Right lobe of liver (tissue), 6 donors: ENCODE data around the gene DPYD. TPM values are rescaled to one million over a fixed set of nuclear protein-coding genes. Genes with fewer than 3 reads are reported as not detected.

ENCODE experiments used
- ATAC-seq, 4 donors: fragments of 200-7000 bp; cut with Tn5 transposase; one replicate each; pipeline ENCODE4 v1.9.1; 2020; ENCODE audit warnings: mild to moderate bottlenecking in 4 of 4, moderate library complexity in 4 of 4
- DNase-seq, 3 donors: peaks; one replicate each; pipeline ENCODE4 v3.0.0-alpha.2; 2020
- H3K27ac ChIP-seq, 3 donors: fragments of 200-600 bp; one replicate each; pipeline ENCODE4 v1.8.0; 2022
- H3K27me3 ChIP-seq, 2 donors: fragments of 200-600 bp; one replicate each; pipeline ENCODE4 v1.8.0; 2022
- H3K36me3 ChIP-seq, 4 donors: fragments of 200-600 bp; sonication (generic) in 1 of 4; one replicate each; pipeline versions ENCODE4 v1.5.1 to v1.8.0; 2017 to 2022; ENCODE audit warnings: control low read depth in 1 of 4
- H3K4me1 ChIP-seq, 4 donors: fragments of 200-600 bp; sonication (generic) in 1 of 4; one replicate each; pipeline versions ENCODE4 v1.5.1 to v1.8.0; 2017 to 2022; ENCODE audit warnings: control low read depth in 1 of 4
- H3K4me3 ChIP-seq, 3 donors: fragments of 200-600 bp; one replicate each; pipeline ENCODE4 v1.8.0; 2022
- H3K9me3 ChIP-seq, 4 donors: fragments of 200-600 bp; sonication (generic) in 1 of 4; one replicate each; pipeline versions ENCODE4 v1.5.1 to v1.8.0; 2017 to 2022; ENCODE audit warnings: control low read depth in 1 of 4
- CTCF ChIP-seq, 4 donors: fragments of 200-600 bp in 3 of 4; fragments of 450-650 bp in 1 of 4; IDR thresholded peaks; one replicate each; pipeline versions ENCODE4 v1.5.1 to v1.8.0; 2016 to 2022; ENCODE audit warnings: antibody characterized with exemption in 4 of 4, mild to moderate bottlenecking in 2 of 4
- POLR2A ChIP-seq: fragments of 450-650 bp; IDR thresholded peaks from one replicate; pipeline ENCODE4 v1.6.1; 2017; ENCODE audit warnings: antibody characterized with exemption, mild to moderate bottlenecking
- WGBS: methylation state at CpG from one replicate; pipeline ENCODE4 v1.1.6; 2018; ENCODE audit warnings: low coverage, low lambda C conversion rate; ENCODE audit not compliant: insufficient coverage; ENCODE audit errors: missing lambda C conversion rate; 5-methylcytosine and 5-hydroxymethylcytosine counted together
- intact Hi-C, 2 donors: fragments of 100-400 bp; cut with DNase I; formaldehyde crosslinking; loops; one replicate each; pipeline versions ENCODE4 v1.11.2 to v1.14.1; 2022
- total RNA-seq, 6 experiments: library from RNA; depleted of rRNA in 2 of 6; stranded (reverse); fragments of >200 nt in 2 of 6; fragmentation: NEBNext Ultra II Directional in 3 of 6; extraction: Animal tissue kit (Norgen Biotek cat#: 25700) in 3 of 6; gene quantifications; one replicate each; pipeline versions ENCODE4 v1.1.0 to v1.2.4, GENCODE V29; 2016 to 2023
- donor health status: DM: no; HTN: yes; CAD: no.
- donor health status: DM: no; HTN: no; CAD: no.
- donor health status: DM: no; HTN: no; CAD: no.
- donor health status: DM: no; HTN: yes; CAD: no.
- donor health status: DM: no; HTN: yes; CAD: no.

Gene DPYD
- total RNA-seq, 6 experiments from 2014 or later = 25.2 to 74.4 (median 40.0) TPM

GRCh38 chr1:97051823-97052222 lies 869.0 kb downstream of the DPYD start:
- intact Hi-C loops = no loop called here
- Histone ChIP-seq H3K27me3 (no peaks in the 10 kb centered on the region), H3K27ac (no peak overlapping the region), H3K4me1 (no peaks in the 10 kb centered on the region), H3K9me3 (no peaks in the 10 kb centered on the region), H3K4me3 (no peak overlapping the region), H3K36me3 (no peaks in the 10 kb centered on the region)
- DNase-seq = no peak
- TF ChIP-seq CTCF (IDR thresholded peaks at IDR 0.05) (no peak), POLR2A (no peak)
- no peak for ATAC-seq

DNA sequence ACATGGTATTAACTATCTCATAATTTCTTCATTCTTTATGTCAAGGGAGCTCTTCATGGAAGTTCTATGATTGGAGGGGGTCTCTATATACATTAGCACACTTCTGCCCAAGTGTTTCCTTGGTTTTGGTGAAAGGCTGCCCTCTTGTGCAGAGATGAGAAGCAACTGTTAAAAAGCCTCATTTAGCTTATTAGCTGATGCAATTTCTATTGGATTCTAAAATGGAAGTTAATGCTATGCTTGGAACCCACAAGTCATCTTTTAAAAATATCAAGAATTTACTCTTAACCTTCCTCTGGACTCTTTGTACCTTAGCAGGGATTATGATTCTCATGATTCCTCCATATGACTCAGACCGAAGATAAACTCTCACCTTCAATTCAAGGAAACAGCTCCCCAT lies 870.3 kb downstream of the DPYD start:
- no peaks in the 10 kb centered on the region for H3K4me1 ChIP-seq
- H3K27me3 ChIP-seq = no peaks in the 10 kb centered on the region
- intact Hi-C loops = no loop called here
- H3K27ac ChIP-seq = no peak overlapping the region
- no peak overlapping the region for H3K4me3 ChIP-seq
- ATAC-seq (peak in 1 of 4 donors; percentile 46), DNase-seq (no peak)
- H3K36me3 ChIP-seq = no peaks in the 10 kb centered on the region
- TF ChIP-seq CTCF (IDR thresholded peaks at IDR 0.05) (peak; percentile 15 to 29 (median 24)), POLR2A (no peak)
- WGBS = 88% methylated on average over 1 of the region's 1 CpG
- no peaks in the 10 kb centered on the region for H3K9me3 ChIP-seq

DNA sequence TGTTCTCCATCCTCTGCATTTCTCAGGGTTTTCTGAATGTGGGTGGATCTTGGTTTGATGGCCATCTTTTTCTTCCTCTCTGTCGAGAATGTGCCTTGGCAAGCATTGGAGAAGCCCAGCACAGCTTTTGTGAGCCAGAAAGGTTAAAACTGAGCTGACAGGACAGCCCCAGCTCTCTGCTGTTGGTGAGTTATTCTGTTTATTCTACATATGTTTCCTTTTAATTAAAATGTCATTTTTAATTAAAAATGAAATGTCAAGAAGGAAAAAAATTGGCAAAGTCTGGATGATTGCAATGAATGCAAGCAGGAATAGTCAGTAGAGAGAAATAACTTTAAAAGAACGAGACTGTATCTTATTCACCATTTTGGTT lies 873.4 kb downstream of the DPYD start:
- Histone ChIP-seq H3K4me3 (no peak overlapping the region), H3K4me1 (no peaks in the 10 kb centered on the region), H3K27me3 (no peaks in the 10 kb centered on the region), H3K36me3 (no peaks in the 10 kb centered on the region), H3K27ac (no peak overlapping the region), H3K9me3 (no peaks in the 10 kb centered on the region)
- 47% methylated on average over 2 of the region's 2 CpGs for WGBS
- no peak for ATAC-seq
- no peak for TF ChIP-seq CTCF (IDR thresholded peaks at IDR 0.05)
- no peak for TF ChIP-seq POLR2A
- no peak for DNase-seq
- intact Hi-C loops = no loop called here

GRCh38 chr1:97046765-97047420 lies 873.9 kb downstream of the DPYD start:
- ATAC-seq (no peak), DNase-seq (no peak)
- intact Hi-C loops = no loop called here
- TF ChIP-seq POLR2A (no peak), CTCF (IDR thresholded peaks at IDR 0.05) (no peak)
- no peaks in the 10 kb centered on the region for H3K9me3 ChIP-seq
- H3K27me3 ChIP-seq = no peaks in the 10 kb centered on the region
- H3K4me1 ChIP-seq = no peaks in the 10 kb centered on the region
- no peaks in the 10 kb centered on the region for H3K36me3 ChIP-seq
- no peak overlapping the region for H3K4me3 ChIP-seq
- no peak overlapping the region for H3K27ac ChIP-seq
- 80% methylated on average over 5 of the region's 5 CpGs for WGBS
